GM20431 (cell line): ENCODE measurements around the gene PSMG3.
"Not testable (repeated sequence)": the region's sequence is repeated elsewhere in the genome, so short reads cannot be mapped to it uniquely, and the experiment has no call there.

Experiments
- in situ Hi-C: fragments of 300-500 bp; cut with MseI, MboI; formaldehyde crosslinking; loops from one replicate; pipeline ENCODE4 v1.15.0; 2020; ENCODE audit warnings: low sequenced_read_pairs; ENCODE audit not compliant: unreplicated experiment

Gene PSMG3

DNA sequence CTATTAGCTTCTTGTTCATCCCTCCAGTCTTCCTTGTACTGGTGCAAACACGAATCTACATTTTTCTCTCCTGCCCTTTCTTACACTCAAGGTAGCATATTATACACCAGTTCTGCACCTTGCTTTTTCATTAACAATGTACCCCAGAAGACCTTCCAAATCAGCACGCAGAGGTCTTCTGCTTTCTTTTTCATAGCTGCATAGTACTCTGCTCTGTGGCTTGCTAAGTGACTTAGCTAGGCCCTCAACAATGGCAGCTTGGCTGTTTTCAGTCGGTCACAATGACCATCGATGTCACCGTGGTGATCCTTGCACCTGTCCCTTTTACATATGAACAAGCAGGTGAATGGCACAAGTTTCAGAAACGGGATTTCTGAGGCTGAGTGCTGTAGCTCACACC lies 44.4 kb downstream of the PSMG3 start:
- in situ Hi-C loops, result no loop called here

DNA sequence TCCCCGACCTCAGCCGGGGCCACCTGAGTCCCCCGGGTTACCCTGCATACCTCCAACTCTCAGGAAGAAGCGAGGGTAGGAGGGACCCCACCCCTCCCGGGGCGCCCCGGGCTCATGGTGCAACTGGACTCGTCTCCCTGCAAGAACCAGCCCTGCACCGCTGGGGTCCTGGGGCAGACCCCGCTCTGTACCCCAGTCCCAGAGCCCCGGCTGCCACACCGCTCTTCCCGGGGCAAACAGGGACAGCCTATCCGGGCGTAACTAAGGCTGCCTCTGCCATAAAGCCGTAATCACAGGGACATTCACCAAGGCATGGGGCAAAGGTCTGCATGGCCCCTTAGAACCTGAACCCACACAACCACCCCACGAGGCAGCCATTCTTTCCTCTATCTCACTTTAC lies 46.0 kb downstream of the PSMG3 start:
- in situ Hi-C loops, result no loop called here

DNA sequence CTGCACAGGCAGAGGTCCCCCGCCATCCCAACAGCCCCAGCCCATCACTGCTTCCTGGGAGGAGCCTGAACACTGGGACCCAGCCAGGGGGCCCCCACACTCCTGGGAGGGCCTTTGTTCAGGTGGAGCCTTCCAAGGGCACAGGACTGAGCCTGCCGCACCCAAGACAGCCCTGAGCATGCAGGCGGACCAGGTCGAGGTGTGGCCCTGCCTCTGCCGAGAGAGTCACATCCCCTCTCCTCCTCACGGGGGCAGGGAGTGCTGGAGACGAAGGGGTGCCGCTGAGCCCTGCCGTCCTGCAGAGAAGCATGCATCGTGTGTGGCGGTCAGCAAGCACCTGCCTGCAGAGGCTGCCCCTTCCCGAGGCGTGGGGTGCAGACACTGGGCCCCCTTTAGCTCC lies 46.6 kb downstream of the PSMG3 start:
- in situ Hi-C loops, result no loop called here

DNA sequence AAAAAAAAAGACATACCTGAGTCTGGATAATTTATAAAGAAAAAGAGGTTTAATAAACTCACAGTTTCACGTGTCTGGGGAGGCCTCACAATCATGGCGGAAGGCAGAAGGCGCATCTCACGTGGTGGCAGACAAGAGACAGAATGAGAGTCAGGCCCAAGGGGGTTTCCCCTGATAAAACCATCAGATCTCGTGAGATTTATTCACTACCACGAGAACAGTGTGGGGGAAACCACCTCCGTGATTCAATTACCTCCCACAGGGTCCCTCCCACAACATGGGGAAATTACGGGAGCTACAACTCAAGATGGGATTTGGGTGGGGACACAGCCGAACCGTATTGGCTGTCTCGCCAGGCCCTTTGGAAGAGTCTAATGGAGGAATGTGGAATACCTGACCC lies 48.4 kb downstream of the PSMG3 start:
- in situ Hi-C loops, result no loop called here

DNA sequence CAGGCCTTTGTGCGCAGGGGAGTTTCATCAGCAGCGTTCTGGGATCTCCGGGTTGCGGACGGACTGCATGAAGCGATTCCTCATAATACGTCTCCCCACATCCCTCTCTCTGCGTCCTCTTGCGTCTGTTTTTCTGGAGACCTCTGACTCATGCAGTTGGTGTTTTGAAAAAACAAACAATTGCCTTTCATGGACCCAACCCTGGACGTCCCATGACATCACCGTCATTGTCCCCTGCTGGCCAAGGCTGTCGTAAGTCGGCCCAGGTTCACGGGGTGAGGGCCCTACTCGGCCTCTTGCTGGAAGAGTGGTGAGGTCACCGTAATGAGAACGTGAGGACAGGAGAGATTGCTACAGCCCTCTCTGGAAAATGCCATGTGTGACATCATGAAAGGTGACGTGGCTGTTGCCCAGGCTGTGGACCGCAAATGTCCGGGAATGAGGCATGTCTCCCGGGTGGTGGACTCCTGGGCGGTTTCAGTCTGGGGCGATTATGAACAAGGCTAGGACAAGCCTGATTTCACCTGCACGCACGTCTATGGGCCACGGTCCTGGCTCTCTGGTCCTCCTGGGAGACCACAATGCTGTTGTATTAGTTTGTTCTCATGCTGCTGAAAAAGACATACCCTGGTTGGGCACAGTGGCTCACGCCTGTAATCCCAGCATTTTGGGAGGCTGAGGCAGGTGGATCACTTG lies 49.1 kb downstream of the PSMG3 start:
- in situ Hi-C loops, result no loop called here

DNA sequence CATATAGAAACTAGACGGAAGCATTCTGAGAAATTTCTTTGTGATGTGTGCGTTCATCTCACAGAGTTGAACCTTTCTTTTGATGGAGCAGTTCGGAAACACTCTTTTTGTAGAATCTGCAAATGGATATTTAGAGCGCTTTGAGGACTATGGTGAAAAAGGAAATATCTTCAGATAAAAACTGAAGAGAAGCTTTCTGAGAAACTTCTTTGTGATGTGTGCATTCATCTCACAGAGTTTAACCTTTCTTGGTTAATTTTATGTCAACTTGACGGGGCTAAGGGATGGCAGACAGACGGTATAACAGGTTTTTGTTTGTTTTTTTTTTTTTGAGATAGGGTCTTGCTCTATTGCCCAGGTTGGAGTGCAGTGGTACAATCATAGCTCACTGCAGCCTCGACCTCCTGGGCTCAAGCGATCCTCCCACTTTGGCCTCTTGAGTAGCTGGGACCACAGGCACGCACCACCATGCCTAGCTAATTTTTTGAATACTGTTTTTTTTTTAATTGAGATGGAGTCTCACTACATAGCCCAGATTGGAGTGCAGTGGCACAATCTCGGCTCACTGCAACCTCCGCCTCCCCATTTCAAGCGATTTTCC lies 50.4 kb downstream of the PSMG3 start:
- in situ Hi-C loops, result not testable (repeated sequence)
